HG03060 (cell line): ENCODE data around the gene SPIN2A.
"Not testable (repeated sequence)": the region's sequence is repeated elsewhere in the genome, so short reads cannot be mapped to it uniquely, and the experiment has no call there.

Experiments used
- ATAC-seq: cut with Tn5 transposase; IDR thresholded peaks from one replicate; pipeline ENCODE4 v1.9.1; 2021; ENCODE audit warnings: low read depth, moderate number of reproducible peaks; ENCODE audit not compliant: unreplicated experiment

The SPIN2A gene

GRCh38 chrX:57103489-57103888 lies 33.7 kb downstream of the SPIN2A start:
- no peak for ATAC-seq

- not testable (repeated sequence) for ATAC-seq
These were observed 34.3 kb downstream of the SPIN2A start for GRCh38 chrX:57102918-57103317.
